HPDE6-E6E7 (cell line): ENCODE measurements around the gene FGF2.
"Not testable (repeated sequence)": the region's sequence is repeated elsewhere in the genome, so short reads cannot be mapped to it uniquely, and the experiment has no call there.

ENCODE experiments used
- DNase-seq: peaks from one replicate; pipeline ENCODE4 v3.0.0; 2011; ENCODE audit warnings: missing footprints; ENCODE audit errors: extremely low spot score

FGF2 gene

DNA sequence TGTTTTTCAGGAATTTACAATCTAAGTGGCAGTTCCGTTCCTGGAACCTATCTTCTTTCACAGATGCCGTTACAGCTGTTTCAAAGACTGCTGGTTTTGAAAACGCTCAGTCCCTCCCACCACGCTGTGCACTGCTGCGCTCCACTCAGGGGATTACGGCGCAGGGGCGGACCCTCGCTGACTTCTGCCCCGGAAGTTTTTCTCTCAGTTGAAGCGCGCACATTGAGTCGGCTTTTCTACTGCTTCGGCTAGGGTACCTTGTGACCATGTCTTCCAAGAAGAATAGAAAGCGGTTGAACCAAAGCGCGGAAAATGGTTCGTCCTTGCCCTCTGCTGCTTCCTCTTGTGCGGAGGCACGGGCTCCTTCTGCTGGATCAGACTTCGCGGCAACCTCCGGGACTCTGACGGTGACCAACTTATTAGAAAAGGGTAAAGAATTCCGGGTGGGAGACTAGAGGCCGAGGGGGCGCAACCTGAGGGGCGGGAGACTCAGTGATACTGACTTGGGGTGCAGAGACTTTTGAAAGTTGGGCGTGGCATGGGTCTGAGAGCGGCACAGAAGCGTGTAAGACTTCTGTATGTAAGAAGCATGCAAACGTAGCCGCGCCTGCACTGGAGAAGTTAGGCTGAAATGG, 96.4 kb downstream of the FGF2 start:
- peak; percentile 73 for DNase-seq

DNA sequence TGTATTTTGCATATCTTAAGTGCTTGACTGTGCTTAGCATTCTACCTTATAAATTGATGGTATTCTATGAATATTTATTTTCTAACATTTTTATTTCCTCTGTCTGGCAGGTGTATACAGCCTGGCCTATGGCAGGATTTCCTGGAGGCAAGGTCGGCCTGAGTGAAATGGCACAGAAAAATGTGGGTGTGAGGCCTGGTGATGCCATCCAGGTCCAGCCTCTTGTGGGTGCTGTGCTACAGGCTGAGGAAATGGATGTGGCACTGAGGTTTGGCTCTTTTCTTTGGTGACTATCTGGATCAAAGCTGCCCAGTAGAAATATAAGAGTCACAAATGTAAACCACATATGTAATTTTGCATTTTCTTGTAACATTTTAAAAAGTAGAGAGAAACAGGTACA, 102.3 kb downstream of the FGF2 start:
- DNase-seq = no peak

DNA sequence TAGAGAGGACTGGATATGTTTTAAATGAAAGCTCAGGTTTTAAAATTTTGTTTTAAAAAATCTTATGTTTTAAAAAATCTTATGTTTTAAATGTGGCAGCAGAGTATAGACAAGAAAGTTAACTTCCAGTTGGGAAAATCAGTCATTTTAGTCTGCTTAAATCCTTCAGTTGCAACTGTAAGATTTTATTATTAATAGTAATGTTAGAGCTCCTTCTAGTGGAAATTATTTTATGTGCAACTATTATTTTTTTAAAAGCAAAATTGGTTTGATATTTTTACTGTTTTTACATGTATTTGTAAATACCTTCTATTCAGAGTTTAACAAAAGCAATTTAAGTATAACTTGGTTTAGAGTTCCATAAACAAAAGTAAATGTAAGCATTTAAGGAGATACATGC, 104.2 kb downstream of the FGF2 start:
- DNase-seq = no peak

DNA sequence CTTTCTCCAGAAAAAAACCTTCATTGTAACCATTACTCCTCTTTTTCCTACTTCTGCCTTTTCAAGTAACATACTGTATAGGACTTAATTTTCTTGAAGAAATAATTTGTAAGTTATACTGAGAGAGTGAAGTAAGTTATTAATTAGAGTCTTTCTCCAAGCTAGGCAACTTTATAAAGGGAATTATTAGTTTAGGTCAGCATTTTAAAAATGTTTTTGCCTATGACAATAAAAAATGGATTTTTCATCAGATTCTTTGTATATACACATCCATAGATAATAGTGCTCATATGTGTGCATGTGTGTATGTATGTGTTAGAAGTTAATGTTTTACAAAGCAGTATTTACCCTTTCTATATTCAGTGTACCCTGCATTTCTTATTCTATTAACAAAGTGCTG, 106.1 kb downstream of the FGF2 start:
- no peak for DNase-seq

DNA sequence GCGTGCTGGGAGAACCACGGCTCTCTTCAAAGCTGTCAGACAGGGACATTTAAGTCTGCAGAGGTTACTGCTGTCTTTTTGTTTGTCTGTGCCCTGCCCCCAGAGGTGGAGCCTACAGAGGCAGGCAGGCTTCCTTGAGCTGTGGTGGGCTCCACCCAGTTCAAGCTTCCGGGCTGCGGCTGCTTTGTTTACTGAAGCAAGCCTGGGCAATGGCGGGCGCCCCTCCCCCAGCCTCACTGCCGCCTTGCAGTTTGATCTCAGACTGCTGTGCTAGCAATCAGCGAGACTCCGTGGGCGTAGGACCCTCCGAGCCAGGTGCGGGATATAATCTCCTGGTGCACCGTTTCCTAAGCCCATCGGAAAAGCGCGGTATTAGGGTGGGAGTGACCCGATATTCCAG, 118.5 kb downstream of the FGF2 start:
- not testable (repeated sequence) for DNase-seq

DNA sequence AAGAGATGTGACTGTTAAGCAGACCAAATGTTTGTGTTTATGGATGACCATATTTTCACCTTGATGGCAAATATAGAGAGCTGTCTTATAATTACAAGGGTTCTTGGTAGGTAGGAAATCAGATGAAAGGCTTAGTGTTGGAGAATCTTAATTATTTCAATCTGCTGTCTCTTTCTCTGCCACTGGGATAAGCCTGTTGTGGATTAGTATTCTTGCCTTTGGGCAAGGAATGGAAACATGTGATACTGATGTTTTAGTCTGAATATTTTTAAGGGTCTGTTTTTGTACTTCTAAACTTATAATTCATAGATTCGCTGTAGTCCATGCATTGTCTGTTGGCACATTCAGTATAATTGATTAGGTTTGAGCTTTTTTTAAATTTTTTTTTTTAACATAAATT, 119.5 kb downstream of the FGF2 start:
- no peak for DNase-seq
